Bone marrow (tissue), 2 donors: ENCODE data around the gene FAM217A.

Experiments used
- DNase-seq, 2 donors: peaks; one replicate each; lab custom pipeline; 2025; lab: John Stamatoyannopoulos, UW

The FAM217A gene

GRCh38 chr6:4085332-4085700 is 6.4 kb upstream of the FAM217A start:
- DNase-seq = no peak

GRCh38 chr6:4084444-4085331 is 5.8 kb upstream of the FAM217A start:
- DNase-seq = no peak

GRCh38 chr6:4074478-4075235 is 4.3 kb downstream of the FAM217A start:
- no peak for DNase-seq

- no peak for DNase-seq
Observed at GRCh38 chr6:4071330-4071729, 7.6 kb downstream of the FAM217A start.

GRCh38 chr6:4069199-4069598 is 9.7 kb downstream of the FAM217A start:
- DNase-seq = no peak

GRCh38 chr6:4067673-4068072 is 11.3 kb downstream of the FAM217A start:
- no peak for DNase-seq

GRCh38 chr6:4066029-4066755 is 12.7 kb downstream of the FAM217A start:
- DNase-seq = no peak

GRCh38 chr6:4059115-4059777 is 19.7 kb downstream of the FAM217A start:
- peak in 1 of 2 donors; percentile 90 for DNase-seq

GRCh38 chr6:4057036-4057435 is 21.9 kb downstream of the FAM217A start:
- DNase-seq = no peak

GRCh38 chr6:4055420-4056041 is 23.4 kb downstream of the FAM217A start:
- peak in 1 of 2 donors; percentile 27 for DNase-seq

- no peak for DNase-seq
Observed at GRCh38 chr6:4049246-4049645, 29.7 kb downstream of the FAM217A start.

GRCh38 chr6:4041480-4041879 is 37.5 kb downstream of the FAM217A start:
- no peak for DNase-seq

- DNase-seq = no peak
Observed at GRCh38 chr6:4039348-4039747, 39.6 kb downstream of the FAM217A start.

- no peak for DNase-seq
Observed at GRCh38 chr6:4036581-4036980, 42.4 kb downstream of the FAM217A start.

GRCh38 chr6:4032475-4032874 is 46.5 kb downstream of the FAM217A start:
- DNase-seq = no peak

- no peak for DNase-seq
Observed at GRCh38 chr6:4031442-4031841, 47.5 kb downstream of the FAM217A start.

GRCh38 chr6:4030669-4031068 is 48.3 kb downstream of the FAM217A start:
- no peak for DNase-seq

- DNase-seq = no peak
Observed at GRCh38 chr6:4029687-4030086, 49.2 kb downstream of the FAM217A start.

- DNase-seq = no peak
Observed at GRCh38 chr6:4028051-4028450, 50.9 kb downstream of the FAM217A start.

GRCh38 chr6:4025681-4026080 is 53.3 kb downstream of the FAM217A start:
- no peak for DNase-seq

GRCh38 chr6:4023240-4023639 is 55.7 kb downstream of the FAM217A start:
- no peak for DNase-seq
